ENCODE results near the gene ACSS1. TPM values are rescaled to one million over a fixed set of nuclear protein-coding genes. Genes with fewer than 3 reads are reported as not detected.
A peak's percentile ranks its signal among the peaks of the same experiment; 100 is the strongest.

The ACSS1 gene
- total and polyA plus RNA-seq, 2 of the 8 experiments (the other 6 are each of a cell fraction or from before 2014, with no cell fraction given), result 2.6 to 3.4 TPM

DNA sequence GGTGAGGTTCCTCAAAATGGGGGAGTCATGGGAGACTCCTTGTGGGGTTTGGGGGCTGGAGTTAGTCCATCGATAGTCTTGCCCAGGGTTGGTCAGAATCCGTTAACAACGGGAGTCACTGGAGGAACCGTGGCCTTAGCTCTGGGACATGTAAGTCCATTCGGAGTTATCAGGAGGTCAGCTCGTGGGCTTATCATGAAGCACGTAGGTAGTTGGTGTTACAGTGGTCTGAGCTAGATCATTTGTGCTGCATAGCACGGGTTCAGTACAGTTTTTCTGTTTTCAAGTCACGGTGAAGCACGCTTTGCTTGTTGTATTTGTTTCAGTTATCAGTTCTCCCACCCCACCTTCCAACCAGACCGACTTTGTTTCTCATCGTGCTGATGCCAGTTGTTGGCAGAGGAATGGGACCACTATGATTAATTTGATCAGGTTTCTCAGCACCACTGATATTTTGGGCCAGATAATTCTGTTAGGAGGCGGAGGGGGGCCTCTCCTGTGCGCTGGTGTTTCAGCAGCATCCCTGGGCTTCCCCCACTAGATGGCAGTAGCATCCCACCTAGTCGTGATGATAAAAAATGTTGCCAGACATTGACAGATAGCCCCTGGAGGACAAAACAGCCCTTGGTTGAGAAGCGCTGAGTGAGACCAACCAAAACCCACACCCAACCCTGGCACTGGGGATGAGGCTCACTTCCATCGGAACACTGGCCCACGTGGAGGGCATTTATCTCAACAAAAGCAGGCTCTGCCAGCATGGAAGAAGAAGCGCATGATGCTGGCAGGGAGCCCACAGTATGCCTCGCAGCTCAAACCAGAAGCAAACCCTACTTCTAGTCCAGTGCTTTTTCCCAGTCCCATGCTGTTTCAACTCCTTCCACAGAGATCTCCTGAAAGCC, 63.2 kb downstream of the ACSS1 start (continued):
- TF ChIP-seq CHD7 (IDR thresholded peaks at IDR 0.05; ENCODE audit: insufficient replicate concordance, low read length), result no peak
- peak; percentile 98 to 99 for TF ChIP-seq RAD21 (IDR thresholded peaks at IDR 0.05 in 1 of 2, conservative IDR thresholded peaks at IDR 0.05 in 1 of 2; ENCODE audit: low read depth in 2 of 2, low read length in 2 of 2)
- TF ChIP-seq, protein P1, sequence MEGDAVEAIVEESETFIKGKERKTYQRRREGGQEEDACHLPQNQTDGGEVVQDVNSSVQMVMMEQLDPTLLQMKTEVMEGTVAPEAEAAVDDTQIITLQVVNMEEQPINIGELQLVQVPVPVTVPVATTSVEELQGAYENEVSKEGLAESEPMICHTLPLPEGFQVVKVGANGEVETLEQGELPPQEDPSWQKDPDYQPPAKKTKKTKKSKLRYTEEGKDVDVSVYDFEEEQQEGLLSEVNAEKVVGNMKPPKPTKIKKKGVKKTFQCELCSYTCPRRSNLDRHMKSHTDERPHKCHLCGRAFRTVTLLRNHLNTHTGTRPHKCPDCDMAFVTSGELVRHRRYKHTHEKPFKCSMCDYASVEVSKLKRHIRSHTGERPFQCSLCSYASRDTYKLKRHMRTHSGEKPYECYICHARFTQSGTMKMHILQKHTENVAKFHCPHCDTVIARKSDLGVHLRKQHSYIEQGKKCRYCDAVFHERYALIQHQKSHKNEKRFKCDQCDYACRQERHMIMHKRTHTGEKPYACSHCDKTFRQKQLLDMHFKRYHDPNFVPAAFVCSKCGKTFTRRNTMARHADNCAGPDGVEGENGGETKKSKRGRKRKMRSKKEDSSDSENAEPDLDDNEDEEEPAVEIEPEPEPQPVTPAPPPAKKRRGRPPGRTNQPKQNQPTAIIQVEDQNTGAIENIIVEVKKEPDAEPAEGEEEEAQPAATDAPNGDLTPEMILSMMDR (IDR thresholded peaks at IDR 0.05; ENCODE audit: control extremely low read depth in 1 of 3, insufficient read depth in 1 of 3, low read depth in 1 of 3, low read length in 3 of 3), result peak; percentile 85 to 97 (median 86)
